ENCODE results near the gene AMY2A. TPM values are rescaled to one million over a fixed set of nuclear protein-coding genes. Genes with fewer than 3 reads are reported as not detected.
"Not testable (repeated sequence)": the region's sequence is repeated elsewhere in the genome, so short reads cannot be mapped to it uniquely, and the experiment has no call there.

The AMY2A gene
- total and polyA plus RNA-seq, 2 donors = 0.34 TPM; not detected in 1

DNA sequence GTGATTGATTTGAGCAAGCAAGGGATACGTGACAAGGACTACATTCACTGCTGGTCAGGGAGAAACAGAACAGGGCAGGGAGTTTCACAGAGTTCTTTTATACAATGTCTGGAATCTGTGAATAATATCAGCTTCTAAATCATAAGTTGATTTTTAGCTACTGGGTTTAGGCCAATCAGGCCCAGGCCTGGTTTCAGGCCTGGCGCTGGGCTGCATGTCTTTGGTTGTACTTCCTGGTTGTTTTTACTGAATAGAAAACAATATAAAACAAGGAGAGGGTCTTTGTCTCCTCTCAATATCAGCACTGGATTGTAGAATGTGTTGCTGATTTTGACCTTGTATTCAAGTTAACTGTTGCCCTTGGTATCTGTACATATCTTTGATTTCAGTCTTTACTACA, 865 bp upstream of the AMY2A start:
- 97% methylated on average over 2 of the region's 2 CpGs for WGBS
- Histone ChIP-seq H3K4me3 (ENCODE audit: low read length in 2 of 2) (no peak overlapping the region), H3K36me3 (ENCODE audit: control insufficient read depth in 2 of 2, insufficient read depth in 2 of 2, low read length in 1 of 2) (no peaks in the 10 kb centered on the region), H3K27me3 (ENCODE audit: control insufficient read depth in 2 of 2, insufficient read depth in 1 of 2, low read length in 1 of 2) (no peaks in the 10 kb centered on the region), H3K4me1 (ENCODE audit: control insufficient read depth in 2 of 2, insufficient read depth in 2 of 2, low read length in 2 of 2) (no peaks in the 10 kb centered on the region), H3K27ac (ENCODE audit: low read depth in 1 of 2, low read length in 1 of 2) (no peak overlapping the region), H3K9me3 (ENCODE audit: control insufficient read depth in 2 of 2, insufficient read depth in 1 of 2, low read length in 1 of 2) (no peaks in the 10 kb centered on the region)
- no peak for DNase-seq (ENCODE audit: low read depth in 6 of 9, low spot score in 9 of 9)

GRCh38 chr1:103627436-103627835, 10.2 kb downstream of the AMY2A start:
- not testable (repeated sequence) for H3K36me3 ChIP-seq (ENCODE audit: control insufficient read depth in 2 of 2, insufficient read depth in 2 of 2, low read length in 1 of 2); H3K4me1 ChIP-seq (ENCODE audit: control insufficient read depth in 2 of 2, insufficient read depth in 2 of 2, low read length in 2 of 2); H3K27ac ChIP-seq (ENCODE audit: low read depth in 1 of 2, low read length in 1 of 2); H3K9me3 ChIP-seq (ENCODE audit: control insufficient read depth in 2 of 2, insufficient read depth in 1 of 2, low read length in 1 of 2); DNase-seq (ENCODE audit: low read depth in 6 of 9, low spot score in 9 of 9); H3K4me3 ChIP-seq (ENCODE audit: low read length in 2 of 2); H3K27me3 ChIP-seq (ENCODE audit: control insufficient read depth in 2 of 2, insufficient read depth in 1 of 2, low read length in 1 of 2)
- 95% methylated on average over 3 of the region's 4 CpGs for WGBS

- H3K27ac ChIP-seq (ENCODE audit: low read depth in 1 of 2, low read length in 1 of 2); H3K4me3 ChIP-seq (ENCODE audit: low read length in 2 of 2); H3K9me3 ChIP-seq (ENCODE audit: control insufficient read depth in 2 of 2, insufficient read depth in 1 of 2, low read length in 1 of 2); H3K4me1 ChIP-seq (ENCODE audit: control insufficient read depth in 2 of 2, insufficient read depth in 2 of 2, low read length in 2 of 2); DNase-seq (ENCODE audit: low read depth in 6 of 9, low spot score in 9 of 9); H3K27me3 ChIP-seq (ENCODE audit: control insufficient read depth in 2 of 2, insufficient read depth in 1 of 2, low read length in 1 of 2); H3K36me3 ChIP-seq (ENCODE audit: control insufficient read depth in 2 of 2, insufficient read depth in 2 of 2, low read length in 1 of 2): not testable (repeated sequence)
- no CpG with 5 or more reads among the region's 3 CpGs for WGBS
Measured at GRCh38 chr1:103641194-103641593, 24.0 kb downstream of the AMY2A start.

DNA sequence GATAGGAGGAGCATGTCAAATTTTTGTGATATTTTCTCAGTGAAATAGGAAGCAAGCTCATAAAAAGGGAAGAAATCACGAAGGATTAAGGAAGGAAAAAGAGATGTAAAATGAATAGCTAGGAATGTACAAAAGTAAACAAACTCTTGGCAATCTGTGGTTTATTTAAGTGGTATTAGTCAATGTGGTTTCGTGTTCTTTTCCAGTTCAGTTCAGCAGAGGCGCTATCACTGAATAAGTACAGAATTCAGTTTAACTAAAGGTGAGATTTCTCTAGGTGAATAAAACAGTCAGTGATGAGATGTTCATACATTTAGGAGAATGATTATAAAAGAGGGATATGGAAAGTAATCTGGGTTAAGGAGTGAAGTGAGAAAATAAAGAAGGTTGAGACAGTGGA, 26.7 kb downstream of the AMY2A start:
- not testable (repeated sequence) for H3K4me3 ChIP-seq (ENCODE audit: low read length in 2 of 2); H3K36me3 ChIP-seq (ENCODE audit: control insufficient read depth in 2 of 2, insufficient read depth in 2 of 2, low read length in 1 of 2); DNase-seq (ENCODE audit: low read depth in 6 of 9, low spot score in 9 of 9); H3K9me3 ChIP-seq (ENCODE audit: control insufficient read depth in 2 of 2, insufficient read depth in 1 of 2, low read length in 1 of 2); H3K27ac ChIP-seq (ENCODE audit: low read depth in 1 of 2, low read length in 1 of 2); H3K27me3 ChIP-seq (ENCODE audit: control insufficient read depth in 2 of 2, insufficient read depth in 1 of 2, low read length in 1 of 2); H3K4me1 ChIP-seq (ENCODE audit: control insufficient read depth in 2 of 2, insufficient read depth in 2 of 2, low read length in 2 of 2)
- WGBS = no CpG with 5 or more reads among the region's 3 CpGs

- H3K4me3 ChIP-seq (ENCODE audit: low read length in 2 of 2); H3K27ac ChIP-seq (ENCODE audit: low read depth in 1 of 2, low read length in 1 of 2); H3K4me1 ChIP-seq (ENCODE audit: control insufficient read depth in 2 of 2, insufficient read depth in 2 of 2, low read length in 2 of 2); DNase-seq (ENCODE audit: low read depth in 6 of 9, low spot score in 9 of 9); H3K9me3 ChIP-seq (ENCODE audit: control insufficient read depth in 2 of 2, insufficient read depth in 1 of 2, low read length in 1 of 2); H3K36me3 ChIP-seq (ENCODE audit: control insufficient read depth in 2 of 2, insufficient read depth in 2 of 2, low read length in 1 of 2); H3K27me3 ChIP-seq (ENCODE audit: control insufficient read depth in 2 of 2, insufficient read depth in 1 of 2, low read length in 1 of 2): not testable (repeated sequence)
- WGBS = no CpG with 5 or more reads among the region's 3 CpGs
Measured at GRCh38 chr1:103650305-103650704, 33.1 kb downstream of the AMY2A start.

- not testable (repeated sequence) for H3K27ac ChIP-seq (ENCODE audit: low read depth in 1 of 2, low read length in 1 of 2); H3K4me1 ChIP-seq (ENCODE audit: control insufficient read depth in 2 of 2, insufficient read depth in 2 of 2, low read length in 2 of 2); H3K36me3 ChIP-seq (ENCODE audit: control insufficient read depth in 2 of 2, insufficient read depth in 2 of 2, low read length in 1 of 2); H3K4me3 ChIP-seq (ENCODE audit: low read length in 2 of 2); DNase-seq (ENCODE audit: low read depth in 6 of 9, low spot score in 9 of 9); H3K9me3 ChIP-seq (ENCODE audit: control insufficient read depth in 2 of 2, insufficient read depth in 1 of 2, low read length in 1 of 2); H3K27me3 ChIP-seq (ENCODE audit: control insufficient read depth in 2 of 2, insufficient read depth in 1 of 2, low read length in 1 of 2)
- no CpG with 5 or more reads among the region's 4 CpGs for WGBS
Measured at GRCh38 chr1:103650889-103651288, 33.7 kb downstream of the AMY2A start.

GRCh38 chr1:103654133-103654532, 36.9 kb downstream of the AMY2A start:
- not testable (repeated sequence) for H3K36me3 ChIP-seq (ENCODE audit: control insufficient read depth in 2 of 2, insufficient read depth in 2 of 2, low read length in 1 of 2); H3K4me3 ChIP-seq (ENCODE audit: low read length in 2 of 2); H3K9me3 ChIP-seq (ENCODE audit: control insufficient read depth in 2 of 2, insufficient read depth in 1 of 2, low read length in 1 of 2); H3K27me3 ChIP-seq (ENCODE audit: control insufficient read depth in 2 of 2, insufficient read depth in 1 of 2, low read length in 1 of 2); H3K4me1 ChIP-seq (ENCODE audit: control insufficient read depth in 2 of 2, insufficient read depth in 2 of 2, low read length in 2 of 2); H3K27ac ChIP-seq (ENCODE audit: low read depth in 1 of 2, low read length in 1 of 2); DNase-seq (ENCODE audit: low read depth in 6 of 9, low spot score in 9 of 9)
- no CpG with 5 or more reads among the region's 6 CpGs for WGBS

DNA sequence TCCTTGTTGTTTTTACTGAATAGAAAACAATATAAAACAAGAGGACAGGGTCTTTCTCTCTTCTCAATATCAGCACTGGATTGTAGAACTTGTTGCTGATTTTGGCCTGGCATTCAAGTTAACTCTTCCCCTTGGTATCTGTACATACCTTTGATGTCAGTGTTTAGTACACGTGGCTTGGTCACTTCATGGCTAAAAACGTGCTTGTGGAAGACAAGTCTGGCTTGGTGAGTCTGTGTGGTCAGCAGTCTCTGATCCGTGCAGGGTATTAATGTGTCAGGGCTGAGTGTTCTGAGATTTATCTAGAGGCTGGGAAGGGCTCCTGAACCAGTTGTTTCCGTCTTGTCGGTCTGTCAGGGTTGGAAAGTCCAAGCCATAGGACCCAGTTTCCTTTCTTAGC, 38.2 kb downstream of the AMY2A start, which contains the start of gene AMY1A:
Gene AMY1A, plus strand, starts transcription at position 301 of the 400 bp plus-strand sequence. CDS start 571 bp downstream, outside the sequence.
- not testable (repeated sequence) for H3K9me3 ChIP-seq (ENCODE audit: control insufficient read depth in 2 of 2, insufficient read depth in 1 of 2, low read length in 1 of 2); H3K4me3 ChIP-seq (ENCODE audit: low read length in 2 of 2); H3K27me3 ChIP-seq (ENCODE audit: control insufficient read depth in 2 of 2, insufficient read depth in 1 of 2, low read length in 1 of 2); DNase-seq (ENCODE audit: low read depth in 6 of 9, low spot score in 9 of 9); H3K36me3 ChIP-seq (ENCODE audit: control insufficient read depth in 2 of 2, insufficient read depth in 2 of 2, low read length in 1 of 2); H3K27ac ChIP-seq (ENCODE audit: low read depth in 1 of 2, low read length in 1 of 2); H3K4me1 ChIP-seq (ENCODE audit: control insufficient read depth in 2 of 2, insufficient read depth in 2 of 2, low read length in 2 of 2)
- WGBS = no CpG with 5 or more reads among the region's 5 CpGs

All from thymus (tissue), 11 donors.